ENCODE measurements around the gene CENPQ.

- TF ChIP-seq POLR2AphosphoS5 (IDR thresholded peaks at IDR 0.05; ENCODE audit: low read depth, low read length) (no peak), REST (IDR thresholded peaks at IDR 0.05; ENCODE audit: insufficient read depth in 1 of 2, low read depth in 2 of 2, low read length in 2 of 2) (no peak), TAF1 (IDR thresholded peaks at IDR 0.05; ENCODE audit: borderline replicate concordance, insufficient read depth, low read length) (no peak), SIN3A (IDR thresholded peaks at IDR 0.05; ENCODE audit: borderline replicate concordance, insufficient read depth, low read length) (no peak), FOXP2 (optimal IDR thresholded peaks at IDR 0.05; ENCODE audit: borderline replicate concordance, extremely low read depth, extremely low read length, insufficient read depth) (no peak)
These were observed 77.4 kb downstream of the CENPQ start for GRCh38 chr6:49540614-49541013.

Data from PFSK-1 (cell line).